ENCODE data around the gene CAMSAP3. TPM values are rescaled to one million over a fixed set of nuclear protein-coding genes. Genes with fewer than 3 reads are reported as not detected.

CAMSAP3 gene
- total and polyA plus RNA-seq, 2 donors (not counting 1 experiment from before 2014, with no cell fraction given), result 1.0 to 1.3 TPM

DNA sequence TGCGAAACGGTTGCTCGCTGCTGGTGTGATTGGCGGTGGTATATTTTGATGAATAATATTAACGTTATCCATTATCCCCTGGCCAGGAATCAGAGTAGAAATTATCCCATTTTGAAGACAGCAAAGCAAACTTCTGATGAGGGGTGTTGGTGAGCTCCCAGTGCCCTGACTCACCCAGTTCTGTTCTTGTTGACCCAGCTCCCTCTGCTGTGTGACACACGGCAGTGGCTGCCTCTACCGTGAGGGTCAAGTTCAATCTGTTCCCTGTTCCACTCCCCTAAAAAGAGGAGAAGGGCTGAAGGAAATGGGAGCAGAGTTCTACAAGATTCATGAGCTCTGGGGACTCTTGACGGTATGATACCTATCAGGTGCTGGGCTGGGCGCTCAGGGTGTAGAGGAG lies 2.0 kb downstream of the CAMSAP3 start:
- Mint-ChIP-seq H3K27ac (no peak overlapping the region), H3K4me3 (peak overlapping the region; percentile 57), H3K4me1 (peaks cover 11% of the 10 kb centered on the region), H3K9me3 (ENCODE audit: insufficient read depth) (peaks cover 2% of the 10 kb centered on the region), H3K27me3 (peaks cover 45% of the 10 kb centered on the region)
- intact Hi-C loops (cut with micrococcal nuclease), result no loop called here
- WGBS (ENCODE audit: insufficient coverage), result 94% methylated on average over 7 of the region's 9 CpGs
- DNase-seq (no peak), ATAC-seq (ENCODE audit: low read depth) (no peak)
- H3K4me1 ChIP-seq (ENCODE audit: control insufficient read depth in 2 of 2, insufficient read depth in 2 of 2, low read length in 2 of 2), result peaks cover 11 to 13% of the 10 kb centered on the region in 2 donors
- peaks cover 0 to 44% (median 11%) of the 10 kb centered on the region in 4 experiments for H3K27me3 ChIP-seq (replicated peaks in 1 of 4; ENCODE audit: control extremely low read depth in 1 of 4, control insufficient read depth in 3 of 4, insufficient read depth in 4 of 4, low read length in 3 of 4)
- H3K36me3 ChIP-seq (replicated peaks in 1 of 2; ENCODE audit: control extremely low read depth in 1 of 2, control insufficient read depth in 1 of 2, extremely low read depth in 1 of 2, insufficient read depth in 2 of 2, low read length in 1 of 2), result no peaks in the 10 kb centered on the region
- H3K4me3 ChIP-seq (ENCODE audit: control extremely low read depth in 1 of 5, extremely low read depth in 1 of 5, insufficient read depth in 1 of 5, low read depth in 2 of 5, low read length in 4 of 5), result no peak overlapping the region
- CTCF ChIA-PET, result interaction anchor here (1.4 to 1.5 kb wide), 2 partner anchors 29 kb away, joined by 4 to 7 read pairs; no protein-coding TSS in a partner anchor
- H3K4me2 ChIP-seq (replicated peaks; ENCODE audit: low read depth, low read length, poor library complexity, severe bottlenecking), result no peak overlapping the region
- no peak overlapping the region for H3K27ac ChIP-seq (ENCODE audit: low read length in 2 of 2)
- H4K20me1 ChIP-seq (ENCODE audit: control insufficient read depth, insufficient read depth, low read length, poor library complexity, severe bottlenecking), result no peaks in the 10 kb centered on the region
- H3K9me3 ChIP-seq (ENCODE audit: control extremely low read depth in 1 of 3, control insufficient read depth in 2 of 3, insufficient read depth in 1 of 3, low read length in 2 of 3), result peaks cover 0 to 4% (median 0%) of the 10 kb centered on the region in 3 donors
- TF ChIP-seq EZH2 (IDR thresholded peaks at IDR 0.05; ENCODE audit: borderline replicate concordance, insufficient read depth, low read depth, low read length, poor library complexity, severe bottlenecking), result no peak
- TF ChIP-seq, protein P1, sequence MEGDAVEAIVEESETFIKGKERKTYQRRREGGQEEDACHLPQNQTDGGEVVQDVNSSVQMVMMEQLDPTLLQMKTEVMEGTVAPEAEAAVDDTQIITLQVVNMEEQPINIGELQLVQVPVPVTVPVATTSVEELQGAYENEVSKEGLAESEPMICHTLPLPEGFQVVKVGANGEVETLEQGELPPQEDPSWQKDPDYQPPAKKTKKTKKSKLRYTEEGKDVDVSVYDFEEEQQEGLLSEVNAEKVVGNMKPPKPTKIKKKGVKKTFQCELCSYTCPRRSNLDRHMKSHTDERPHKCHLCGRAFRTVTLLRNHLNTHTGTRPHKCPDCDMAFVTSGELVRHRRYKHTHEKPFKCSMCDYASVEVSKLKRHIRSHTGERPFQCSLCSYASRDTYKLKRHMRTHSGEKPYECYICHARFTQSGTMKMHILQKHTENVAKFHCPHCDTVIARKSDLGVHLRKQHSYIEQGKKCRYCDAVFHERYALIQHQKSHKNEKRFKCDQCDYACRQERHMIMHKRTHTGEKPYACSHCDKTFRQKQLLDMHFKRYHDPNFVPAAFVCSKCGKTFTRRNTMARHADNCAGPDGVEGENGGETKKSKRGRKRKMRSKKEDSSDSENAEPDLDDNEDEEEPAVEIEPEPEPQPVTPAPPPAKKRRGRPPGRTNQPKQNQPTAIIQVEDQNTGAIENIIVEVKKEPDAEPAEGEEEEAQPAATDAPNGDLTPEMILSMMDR (IDR thresholded peaks at IDR 0.05), result no peak
- POLR2A ChIA-PET, result no interaction called here
- H3K79me2 ChIP-seq (ENCODE audit: control insufficient read depth, insufficient read depth, low read length), result no peaks in the 10 kb centered on the region
- H2AFZ ChIP-seq (ENCODE audit: insufficient read depth, low read depth, low read length, poor library complexity, severe bottlenecking), result no peak overlapping the region
- no peak overlapping the region for H3K9ac ChIP-seq (ENCODE audit: low read length)

DNA sequence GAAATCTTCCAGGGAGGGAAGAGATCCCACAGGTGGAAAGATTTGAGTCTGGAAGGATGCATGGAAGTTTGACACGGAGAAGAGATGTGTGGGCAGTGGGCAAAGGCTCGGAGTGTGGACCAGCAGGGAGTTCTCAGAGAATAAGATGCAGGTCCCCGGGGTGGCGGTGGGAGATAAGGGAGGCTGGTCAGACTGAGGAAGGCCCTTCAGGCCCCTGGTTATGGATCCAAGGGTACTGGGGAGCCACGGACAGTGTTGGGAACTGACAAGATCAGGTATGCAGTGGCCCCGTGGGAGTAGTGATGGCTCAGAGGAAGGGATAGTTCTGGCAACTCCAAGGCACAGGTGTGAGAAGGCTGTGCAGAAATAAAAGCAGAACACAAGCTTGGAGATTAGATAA lies 2.5 kb downstream of the CAMSAP3 start:
- Histone ChIP-seq H2AFZ (ENCODE audit: insufficient read depth, low read depth, low read length, poor library complexity, severe bottlenecking) (no peak overlapping the region), H3K27ac (ENCODE audit: low read length in 2 of 2) (no peak overlapping the region), H4K20me1 (ENCODE audit: control insufficient read depth, insufficient read depth, low read length, poor library complexity, severe bottlenecking) (no peaks in the 10 kb centered on the region), H3K4me3 (ENCODE audit: control extremely low read depth in 1 of 5, extremely low read depth in 1 of 5, insufficient read depth in 1 of 5, low read depth in 2 of 5, low read length in 4 of 5) (no peak overlapping the region), H3K27me3 (replicated peaks in 1 of 4; ENCODE audit: control extremely low read depth in 1 of 4, control insufficient read depth in 3 of 4, insufficient read depth in 4 of 4, low read length in 3 of 4) (peaks cover 0 to 47% (median 11%) of the 10 kb centered on the region in 4 experiments), H3K9me3 (ENCODE audit: control extremely low read depth in 1 of 3, control insufficient read depth in 2 of 3, insufficient read depth in 1 of 3, low read length in 2 of 3) (peaks cover 0 to 4% (median 0%) of the 10 kb centered on the region in 3 donors), H3K36me3 (replicated peaks in 1 of 2; ENCODE audit: control extremely low read depth in 1 of 2, control insufficient read depth in 1 of 2, extremely low read depth in 1 of 2, insufficient read depth in 2 of 2, low read length in 1 of 2) (no peaks in the 10 kb centered on the region), H3K79me2 (ENCODE audit: control insufficient read depth, insufficient read depth, low read length) (no peaks in the 10 kb centered on the region), H3K4me2 (replicated peaks; ENCODE audit: low read depth, low read length, poor library complexity, severe bottlenecking) (no peak overlapping the region), H3K4me1 (ENCODE audit: control insufficient read depth in 2 of 2, insufficient read depth in 2 of 2, low read length in 2 of 2) (peaks cover 11 to 13% of the 10 kb centered on the region in 2 donors), H3K9ac (ENCODE audit: low read length) (no peak overlapping the region)
- Mint-ChIP-seq H3K4me1 (peaks cover 11% of the 10 kb centered on the region), H3K27ac (no peak overlapping the region), H3K4me3 (no peak overlapping the region), H3K9me3 (ENCODE audit: insufficient read depth) (peaks cover 2% of the 10 kb centered on the region), H3K27me3 (peaks cover 45% of the 10 kb centered on the region)
- POLR2A ChIA-PET, result no interaction called here
- no peak for ATAC-seq (ENCODE audit: low read depth)
- no peak for TF ChIP-seq EZH2 (IDR thresholded peaks at IDR 0.05; ENCODE audit: borderline replicate concordance, insufficient read depth, low read depth, low read length, poor library complexity, severe bottlenecking)
- TF ChIP-seq, protein P1 (IDR thresholded peaks at IDR 0.05), result no peak
- DNase-seq, result no peak
- intact Hi-C loops (cut with micrococcal nuclease), result no loop called here
- WGBS (ENCODE audit: insufficient coverage), result 73% methylated on average over 6 of the region's 6 CpGs
- CTCF ChIA-PET, result interaction anchor here (1.4 kb wide), 1 partner anchor 30 kb away, joined by 4 read pairs; no protein-coding TSS in a partner anchor

Data from B cell (primary cell).